HG03135 (cell line): ENCODE results near the gene RNU1-1.
"Not testable (repeated sequence)": the region's sequence is repeated elsewhere in the genome, so short reads cannot be mapped to it uniquely, and the experiment has no call there.

Experiments
- ATAC-seq: cut with Tn5 transposase; IDR thresholded peaks from one replicate; pipeline ENCODE4 v1.9.1; 2021; ENCODE audit warnings: mild to moderate bottlenecking, moderate library complexity; ENCODE audit not compliant: unreplicated experiment

RNU1-1 gene

GRCh38 chr1:16514107-16515055 is at the start of gene RNU1-1:
TSS of gene RNU1-1 (minus strand) at chr1:16514285.
- not testable (repeated sequence) for ATAC-seq

GRCh38 chr1:16561035-16561434 is 47.0 kb upstream of the RNU1-1 start:
- not testable (repeated sequence) for ATAC-seq

- ATAC-seq: not testable (repeated sequence)
Measured at GRCh38 chr1:16560498-16560897, 46.4 kb upstream of the RNU1-1 start.

GRCh38 chr1:16559688-16560087 is 45.6 kb upstream of the RNU1-1 start:
- not testable (repeated sequence) for ATAC-seq

- not testable (repeated sequence) for ATAC-seq
Measured at GRCh38 chr1:16557034-16557433, 42.9 kb upstream of the RNU1-1 start.

GRCh38 chr1:16553244-16553643 is 39.2 kb upstream of the RNU1-1 start:
- not testable (repeated sequence) for ATAC-seq

GRCh38 chr1:16550212-16550918 is 36.3 kb upstream of the RNU1-1 start:
- not testable (repeated sequence) for ATAC-seq

- ATAC-seq: not testable (repeated sequence)
Measured at GRCh38 chr1:16549545-16549944, 35.5 kb upstream of the RNU1-1 start.

GRCh38 chr1:16547502-16548241 is 33.6 kb upstream of the RNU1-1 start:
- not testable (repeated sequence) for ATAC-seq

- ATAC-seq: not testable (repeated sequence)
Measured at GRCh38 chr1:16545682-16546095, 31.6 kb upstream of the RNU1-1 start.

GRCh38 chr1:16540421-16540893 is 26.4 kb upstream of the RNU1-1 start:
- ATAC-seq: not testable (repeated sequence)

- not testable (repeated sequence) for ATAC-seq
Measured at GRCh38 chr1:16537528-16537927, 23.4 kb upstream of the RNU1-1 start.

- ATAC-seq: not testable (repeated sequence)
Measured at GRCh38 chr1:16536796-16537195, 22.7 kb upstream of the RNU1-1 start.

- ATAC-seq: not testable (repeated sequence)
Measured at GRCh38 chr1:16535898-16536297, 21.8 kb upstream of the RNU1-1 start.

- ATAC-seq: not testable (repeated sequence)
Measured at GRCh38 chr1:16535487-16535886, 21.4 kb upstream of the RNU1-1 start.

GRCh38 chr1:16534829-16535456 is 20.9 kb upstream of the RNU1-1 start:
- not testable (repeated sequence) for ATAC-seq

- ATAC-seq: not testable (repeated sequence)
Measured at GRCh38 chr1:16534239-16534828, 20.2 kb upstream of the RNU1-1 start.

- not testable (repeated sequence) for ATAC-seq
Measured at GRCh38 chr1:16532235-16532991, 18.3 kb upstream of the RNU1-1 start.

GRCh38 chr1:16528338-16528737 is 14.3 kb upstream of the RNU1-1 start:
- not testable (repeated sequence) for ATAC-seq
